Right ventricle myocardium superior (tissue), 1 donor: ENCODE data around the gene CLEC11A. TPM values are rescaled to one million over a fixed set of nuclear protein-coding genes. Genes with fewer than 3 reads are reported as not detected.
A peak's percentile ranks its signal among the peaks of the same experiment; 100 is the strongest.

Source experiments
- ATAC-seq: fragments of 200-7000 bp; cut with Tn5 transposase; one replicate; pipeline ENCODE4 v1.9.1; 2020; ENCODE audit warnings: mild to moderate bottlenecking; ENCODE audit not compliant: poor library complexity
- DNase-seq: peaks from one replicate; pipeline ENCODE4 v3.0.0-alpha.2; 2020
- intact Hi-C: fragments of 100-400 bp; cut with DNase I; formaldehyde crosslinking; loops from one replicate; pipeline ENCODE4 v1.11.2; 2022
- long read RNA-seq: library from polyadenylated mRNA; unstranded; transcript quantifications from one replicate; pipeline ENCODE4 v2.0.0, GENCODE V29; 2021
- total RNA-seq: library from RNA; stranded (reverse); fragmentation: NEBNext Ultra II Directional; extraction: Animal tissue kit (Norgen Biotek cat#: 25700); gene quantifications from one replicate; pipeline ENCODE4 v1.2.1, GENCODE V29; 2021
- donor health status: DM: no; HTN: yes; CAD: no; lungs with severe emphysema.

CLEC11A gene, protein sequence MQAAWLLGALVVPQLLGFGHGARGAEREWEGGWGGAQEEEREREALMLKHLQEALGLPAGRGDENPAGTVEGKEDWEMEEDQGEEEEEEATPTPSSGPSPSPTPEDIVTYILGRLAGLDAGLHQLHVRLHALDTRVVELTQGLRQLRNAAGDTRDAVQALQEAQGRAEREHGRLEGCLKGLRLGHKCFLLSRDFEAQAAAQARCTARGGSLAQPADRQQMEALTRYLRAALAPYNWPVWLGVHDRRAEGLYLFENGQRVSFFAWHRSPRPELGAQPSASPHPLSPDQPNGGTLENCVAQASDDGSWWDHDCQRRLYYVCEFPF
- 3.0 TPM for total RNA-seq
- long read RNA-seq, transcript CLEC11A-201 (4 exons, 1,419 nt), result major isoform, 7 of 8 reads
- long read RNA-seq, partial matches to known transcripts, result 1 of 8 reads
- long read RNA-seq, other reads (novel, unspliced or antisense), result 0 of 8 reads

DNA sequence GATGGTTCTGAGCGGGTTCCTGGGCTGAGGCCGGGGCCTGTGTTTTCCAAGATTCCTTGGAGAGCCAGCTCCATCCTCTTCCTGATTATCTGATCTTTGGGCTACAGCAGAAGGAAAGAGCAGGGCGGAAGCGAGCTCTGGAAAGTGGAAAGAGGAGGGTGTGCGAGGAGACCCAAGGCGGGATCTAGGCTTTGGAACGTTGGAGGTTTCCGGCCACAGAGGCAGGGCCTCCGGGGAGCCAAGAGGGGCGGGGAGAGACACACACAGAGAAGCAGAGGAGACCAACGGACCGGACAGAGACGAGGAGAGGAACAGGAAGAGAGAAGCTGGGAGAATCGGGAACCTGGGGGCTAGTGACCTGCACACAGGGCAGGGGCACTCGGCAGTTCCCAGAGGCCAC, at the start of gene CLEC11A:
TSS of gene CLEC11A (plus strand) at position 296 of the 400 bp plus-strand sequence. CDS start 162 bp downstream, outside the sequence.
- ATAC-seq, result peak; percentile 13
- DNase-seq, result peak; percentile 79
- intact Hi-C loops, result no loop called here

DNA sequence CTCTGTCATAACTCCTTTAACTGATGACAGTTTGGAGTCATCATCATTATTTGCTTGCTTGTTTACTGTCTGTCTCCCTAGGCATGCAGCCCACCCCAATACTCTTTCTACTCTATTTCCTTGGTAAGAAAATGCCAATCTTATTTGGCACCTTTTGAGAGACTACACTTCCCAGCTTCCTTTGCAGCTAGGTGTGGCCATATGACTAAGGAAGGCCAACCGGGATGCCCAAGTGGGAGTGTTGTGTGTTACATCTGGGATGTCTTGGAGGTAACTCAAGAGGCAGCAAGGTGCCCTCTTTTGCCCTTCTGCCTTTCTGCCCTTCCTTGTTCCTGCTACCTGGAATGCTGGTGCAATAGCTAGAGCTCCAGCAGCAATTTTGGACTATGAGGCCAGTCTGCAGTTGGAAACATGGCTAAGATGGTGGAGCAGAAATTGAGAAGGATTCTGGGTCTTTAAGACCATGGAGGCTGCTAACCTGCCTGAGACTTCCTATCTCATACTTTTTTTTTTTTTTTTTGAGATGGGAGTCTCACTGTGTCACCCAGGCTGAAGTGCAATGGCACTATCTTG, 46.5 kb upstream of the CLEC11A start:
- DNase-seq (no peak), ATAC-seq (no peak)
- intact Hi-C loops, result loop anchor here (10.0 kb wide), 1 partner anchor 108 kb away; no protein-coding TSS in a partner anchor

DNA sequence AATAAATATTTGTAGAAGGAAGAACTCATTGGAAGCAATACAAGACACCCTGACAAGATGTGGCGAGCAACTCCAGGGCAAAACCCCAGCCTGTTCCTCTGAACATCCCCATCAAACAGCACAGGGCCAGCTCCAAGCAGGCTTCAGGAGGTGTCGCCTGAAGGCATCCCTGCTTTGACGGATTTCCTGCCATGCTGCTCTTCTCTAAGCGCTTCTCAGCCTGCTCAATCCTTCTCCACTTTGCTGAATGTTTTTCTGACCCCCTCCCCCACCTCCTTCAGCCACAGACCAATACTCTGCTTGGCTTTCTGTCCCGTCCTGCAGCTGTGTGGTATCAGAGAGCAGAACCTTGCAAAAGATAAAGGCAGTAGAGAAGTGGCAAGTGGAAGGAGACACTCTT, 45.5 kb upstream of the CLEC11A start:
- intact Hi-C loops, result loop anchor here (10.0 kb wide), 1 partner anchor 107 kb away; no protein-coding TSS in a partner anchor
- ATAC-seq, result no peak
- DNase-seq, result no peak

DNA sequence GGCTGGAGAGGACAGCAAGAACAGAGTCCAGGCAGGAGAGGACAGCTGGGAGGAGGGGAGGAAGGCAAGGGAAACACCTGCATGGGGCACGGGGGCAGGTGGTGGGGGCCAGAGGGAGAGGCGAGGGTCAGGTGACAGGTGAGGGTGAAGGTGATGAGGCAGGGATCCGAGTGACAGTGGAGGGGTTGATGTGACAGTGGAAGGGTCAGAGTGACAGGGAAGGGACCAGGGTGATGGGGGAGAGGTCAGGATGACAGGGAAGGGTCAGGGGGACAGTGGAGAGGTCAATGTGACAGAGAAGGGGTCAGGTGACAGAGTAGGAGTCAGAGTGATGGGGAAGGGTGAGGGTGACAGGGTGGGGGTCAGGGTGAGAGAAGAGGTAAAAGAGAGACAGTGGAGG, 44.8 kb upstream of the CLEC11A start:
- ATAC-seq (no peak), DNase-seq (no peak)
- intact Hi-C loops, result loop anchor here (10.0 kb wide), 1 partner anchor 106 kb away; no protein-coding TSS in a partner anchor

DNA sequence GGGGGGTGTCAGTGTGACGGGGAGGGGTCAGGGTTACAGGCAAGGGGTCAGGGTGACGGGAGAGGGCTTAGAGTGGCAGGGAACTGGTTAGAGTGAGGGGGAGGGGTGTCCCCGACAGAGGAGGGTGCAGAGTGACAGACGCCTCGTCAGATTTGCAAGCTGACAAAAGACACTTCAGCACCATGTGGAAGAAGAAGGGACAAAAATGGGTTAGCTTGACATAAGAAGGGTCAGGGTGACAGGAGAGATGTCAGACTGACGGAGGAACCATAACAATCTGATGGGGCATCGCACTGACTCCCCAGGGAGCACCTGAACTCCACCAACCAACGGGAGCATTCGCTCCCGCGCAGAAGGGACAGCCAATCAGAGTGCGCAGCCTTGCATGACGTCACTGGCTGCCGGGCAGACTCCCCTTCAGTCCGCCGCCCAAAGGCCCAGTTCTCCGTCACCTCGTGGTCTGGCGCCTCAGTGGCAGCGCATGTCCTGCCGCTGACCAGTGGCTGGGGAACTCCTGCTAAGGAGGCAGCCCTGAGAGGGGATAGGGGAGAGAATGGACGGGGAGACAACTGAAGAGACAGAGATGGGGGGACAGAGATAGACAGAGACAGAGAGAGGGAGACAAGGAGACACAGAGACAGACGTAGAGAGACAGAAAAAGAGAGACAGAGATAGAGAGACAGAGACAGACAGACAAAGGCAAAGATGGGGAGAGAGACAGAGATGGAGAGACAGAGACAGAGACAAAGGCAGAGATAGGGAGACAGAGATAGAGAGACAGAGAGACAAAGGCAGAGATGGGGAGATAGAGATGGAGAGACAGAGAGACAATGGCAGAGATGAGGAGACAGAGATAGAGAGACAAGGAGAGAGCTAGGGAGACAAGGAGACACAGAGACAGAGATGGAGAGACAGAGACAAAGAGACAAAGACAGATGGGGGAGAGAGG, 43.7 kb upstream of the CLEC11A start:
- ATAC-seq, result peak; percentile 95
- intact Hi-C loops, result loop anchor here (10.0 kb wide), 1 partner anchor 105 kb away; no protein-coding TSS in a partner anchor
- peak; percentile 88 for DNase-seq

DNA sequence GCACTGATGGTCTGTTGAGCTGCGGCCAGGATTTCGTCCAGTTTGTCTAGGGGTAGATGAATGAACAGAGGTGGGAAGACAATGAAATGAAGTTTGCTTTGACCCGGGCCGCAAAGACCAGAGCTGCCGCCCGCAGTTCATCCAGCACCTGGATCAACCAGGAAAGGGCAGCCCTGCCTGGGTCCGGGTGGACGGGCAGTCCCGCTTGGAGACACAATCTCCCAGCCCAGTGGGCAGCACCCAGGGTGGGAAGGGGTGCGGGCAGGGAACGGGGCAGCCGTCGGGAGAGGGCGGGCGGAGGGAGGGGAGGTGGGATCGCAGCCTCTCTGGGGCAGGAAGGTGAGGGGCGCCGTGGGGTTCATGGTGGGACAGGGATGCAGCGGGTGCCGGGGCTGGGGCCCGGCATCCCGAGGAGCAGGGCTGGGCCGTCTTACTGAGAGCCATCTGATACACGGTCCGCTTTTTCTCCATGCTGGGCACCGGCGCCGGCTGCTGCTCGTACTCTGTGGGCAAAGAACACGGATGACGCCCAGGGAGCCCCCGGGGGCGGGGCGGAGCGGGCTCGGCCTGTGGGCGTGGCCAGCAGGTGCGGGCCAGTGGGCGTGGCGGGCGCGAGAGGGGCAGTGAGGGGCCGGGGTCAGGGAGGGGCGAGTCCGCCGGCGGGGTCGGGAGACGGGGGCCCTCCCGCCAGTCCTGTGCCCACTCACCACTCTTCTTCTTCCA, 36.7 kb upstream of the CLEC11A start:
- DNase-seq (no peak), ATAC-seq (no peak)
- intact Hi-C loops, result no loop called here

DNA sequence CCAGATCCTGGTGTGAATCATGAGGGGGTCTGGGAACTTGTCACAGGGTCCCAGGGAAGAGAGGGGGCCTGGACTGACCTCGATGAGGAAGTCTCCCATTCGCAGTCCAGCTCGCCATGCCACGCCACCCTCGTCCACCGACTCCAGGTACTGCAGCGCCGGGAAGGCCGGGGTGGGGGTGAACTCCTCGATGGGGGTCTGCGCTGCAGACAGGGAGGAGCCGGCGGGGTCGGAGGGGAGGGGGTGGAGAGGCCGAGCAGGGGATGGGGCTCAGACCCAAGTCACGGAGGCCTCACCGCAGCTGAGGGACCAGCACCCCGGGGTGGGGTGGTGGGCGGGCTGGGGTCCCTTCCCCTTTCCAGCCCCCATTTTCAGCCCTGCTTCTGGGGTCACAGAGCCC, 34.4 kb upstream of the CLEC11A start:
- DNase-seq, result no peak
- intact Hi-C loops, result no loop called here

DNA sequence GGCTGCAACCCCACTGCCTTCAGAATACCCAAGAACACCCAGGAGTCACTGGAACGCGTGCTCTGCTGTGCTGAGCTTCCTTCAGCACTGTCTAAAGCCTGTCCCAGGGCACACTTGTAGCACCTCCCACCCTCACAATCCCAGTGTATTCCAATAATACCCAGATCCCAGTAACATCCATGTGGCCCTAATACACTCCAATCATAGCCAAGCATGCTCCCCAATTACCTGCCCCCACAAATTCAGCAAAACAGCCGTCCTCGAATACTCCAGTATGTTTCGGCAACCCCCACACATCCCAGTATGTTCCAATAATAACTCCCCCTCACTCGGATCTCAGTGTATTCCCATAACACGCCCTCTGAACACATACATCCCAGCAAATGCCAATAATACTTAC, 32.7 kb upstream of the CLEC11A start:
- intact Hi-C loops, result no loop called here
- ATAC-seq (no peak), DNase-seq (no peak)

More for the DNA sequence above, 34.4 kb upstream of the CLEC11A start:
- no peak for ATAC-seq

DNA sequence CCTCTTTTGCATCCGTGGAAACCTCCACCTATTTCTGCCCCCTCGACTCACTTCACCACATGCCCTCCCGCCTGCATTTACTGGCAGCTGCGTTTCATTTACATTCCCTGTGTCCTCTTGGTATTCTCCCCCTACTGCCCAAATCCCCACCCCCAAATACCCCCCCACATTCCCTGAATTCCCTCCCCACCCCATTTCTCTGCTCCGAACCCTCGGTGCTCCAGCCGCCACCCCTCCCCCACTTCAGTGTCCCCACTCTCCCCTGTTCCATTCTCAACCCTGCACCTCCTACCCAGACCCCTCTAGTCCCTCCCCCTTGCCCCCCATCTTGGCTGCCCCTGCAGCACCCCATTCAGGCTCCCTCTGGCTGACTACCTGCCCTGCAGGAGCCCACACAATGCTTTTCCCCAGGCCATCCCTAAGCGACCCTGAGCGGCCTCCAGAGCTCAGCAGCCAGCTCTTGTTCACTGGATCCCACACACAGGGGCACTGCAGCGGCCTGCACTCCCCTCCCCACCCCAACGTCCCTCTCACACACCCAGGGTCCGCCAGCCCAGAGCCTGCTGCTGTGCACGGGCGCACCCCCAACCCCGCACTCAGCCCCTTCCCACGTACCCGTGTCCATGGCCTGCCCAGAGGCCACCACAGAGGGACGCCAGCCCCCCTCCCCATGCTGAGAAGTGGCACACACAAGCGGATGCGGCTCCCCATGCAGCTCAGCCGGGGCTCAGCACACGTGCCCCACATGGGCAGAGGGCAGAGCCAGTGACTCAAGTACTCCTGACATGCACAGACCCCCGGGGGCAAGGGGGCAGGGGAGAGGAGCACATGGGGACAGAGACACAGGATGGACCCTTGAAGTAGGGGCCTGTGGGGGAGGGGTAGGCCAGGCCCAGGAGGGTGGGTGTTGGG, 29.8 kb upstream of the CLEC11A start:
- DNase-seq (no peak), ATAC-seq (no peak)
- intact Hi-C loops, result no loop called here

DNA sequence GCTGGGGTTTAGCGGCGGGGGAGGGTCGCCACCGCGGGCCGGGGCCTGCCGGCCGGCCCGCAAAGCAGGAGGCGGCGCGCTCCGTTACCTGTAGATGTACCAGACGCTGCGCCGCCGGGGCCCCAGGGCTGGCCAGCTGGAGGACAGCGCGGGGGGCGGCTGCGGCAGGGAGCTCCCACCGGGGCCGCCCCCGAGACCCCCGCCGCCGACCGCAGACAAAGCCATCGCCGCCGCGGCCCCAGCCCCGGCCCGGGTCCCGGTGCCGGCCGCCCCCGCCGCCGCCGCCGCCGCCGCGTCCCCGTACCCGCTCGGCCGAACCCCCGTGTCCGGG, 28.4 kb upstream of the CLEC11A start:
- intact Hi-C loops, result no loop called here
- DNase-seq (no peak), ATAC-seq (no peak)

DNA sequence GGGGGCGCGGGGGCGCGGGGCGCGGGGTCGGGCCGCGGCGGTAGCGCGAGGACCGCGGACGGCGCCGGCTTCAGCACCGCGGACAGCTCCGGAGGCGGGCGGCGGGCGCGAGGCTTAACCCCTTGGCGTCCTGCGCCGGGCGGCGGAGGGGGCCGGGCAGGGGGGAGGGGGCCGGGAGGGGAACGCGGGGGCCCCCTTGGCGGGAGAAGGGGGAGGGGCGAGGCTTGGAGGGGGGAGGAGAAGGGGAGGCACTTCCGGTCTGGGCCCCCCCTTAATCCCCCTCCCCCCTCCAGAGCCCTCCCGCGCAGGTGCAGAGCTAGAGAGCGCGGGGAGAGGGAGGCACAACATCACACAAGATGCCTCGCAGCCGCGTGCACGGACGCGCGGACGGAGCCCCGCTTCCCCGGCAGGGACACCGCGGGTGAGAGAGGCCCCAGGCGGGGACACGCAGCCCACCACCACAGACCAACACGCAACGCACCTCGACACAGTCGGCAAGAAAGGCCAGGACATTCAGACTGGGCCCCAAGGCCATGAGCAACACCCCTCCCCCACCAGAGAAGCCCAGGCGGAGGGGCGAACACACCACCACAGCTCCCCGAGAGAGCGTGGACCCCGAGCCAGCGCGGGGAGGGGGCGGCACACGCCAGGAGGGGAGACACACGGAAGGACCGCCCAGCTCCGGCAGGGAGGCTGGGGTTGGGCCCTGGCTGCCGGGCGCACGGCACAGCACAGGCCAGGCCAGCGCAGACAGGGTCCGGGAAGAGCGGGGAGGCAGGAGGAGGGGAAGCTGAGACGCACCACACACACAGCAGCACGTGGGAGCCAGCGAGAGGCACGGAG, 27.7 kb upstream of the CLEC11A start:
- DNase-seq, result no peak
- intact Hi-C loops, result no loop called here
- peak; percentile 49 for ATAC-seq

DNA sequence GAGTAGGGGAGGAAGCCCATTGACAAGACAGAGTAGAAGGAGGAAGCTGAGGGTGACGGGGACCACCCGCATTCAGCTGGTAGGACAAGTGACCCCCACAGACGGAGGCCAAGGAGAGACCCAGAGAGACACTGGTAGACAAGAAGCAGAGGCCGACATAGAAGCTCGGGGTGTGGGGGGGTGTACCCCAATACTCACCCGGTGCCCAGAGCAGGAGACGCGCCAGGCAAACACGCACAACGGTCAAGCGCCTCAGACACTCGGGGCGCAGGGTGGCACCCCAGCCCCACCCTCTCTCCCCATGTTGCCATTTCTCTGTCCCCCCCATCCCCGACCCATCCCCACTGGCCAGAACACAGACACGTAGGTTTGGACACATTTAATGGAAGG, 27.1 kb upstream of the CLEC11A start:
- ATAC-seq, result no peak
- DNase-seq, result no peak
- intact Hi-C loops, result no loop called here

DNA sequence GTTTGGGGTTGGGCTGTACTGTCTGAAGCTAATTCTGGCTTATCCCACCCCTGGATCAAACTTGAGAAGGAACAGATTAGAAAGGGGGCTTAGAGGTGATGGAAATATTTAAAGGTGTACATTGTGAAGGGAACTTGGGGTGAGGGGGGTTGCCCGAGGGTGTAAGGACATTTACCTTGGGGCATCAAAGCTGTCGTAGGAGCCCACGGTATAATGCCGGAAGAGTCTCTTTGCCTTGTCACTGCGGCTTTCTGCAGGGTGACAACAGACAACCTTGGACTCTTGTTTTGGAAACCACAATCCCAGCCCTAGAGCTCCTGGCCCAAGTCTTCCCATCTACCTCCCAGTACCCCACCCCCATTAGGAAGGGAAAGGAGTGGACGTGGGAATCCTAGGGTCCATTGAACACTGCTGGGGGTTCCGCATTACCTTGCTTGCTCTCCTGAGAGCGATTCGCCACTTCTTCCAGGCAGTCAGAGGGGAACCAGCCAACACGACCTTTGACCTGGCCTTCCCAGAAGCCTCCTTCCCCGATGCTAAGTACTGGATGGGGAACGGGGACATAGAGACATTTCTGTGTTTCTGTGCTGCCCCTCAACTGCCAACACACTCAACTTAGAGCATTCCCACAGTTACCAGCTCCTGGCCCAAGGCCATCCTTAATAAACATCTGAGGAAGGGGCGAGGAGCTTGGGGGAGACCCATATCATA, 25.6 kb upstream of the CLEC11A start:
- intact Hi-C loops, result no loop called here
- DNase-seq (no peak), ATAC-seq (no peak)

DNA sequence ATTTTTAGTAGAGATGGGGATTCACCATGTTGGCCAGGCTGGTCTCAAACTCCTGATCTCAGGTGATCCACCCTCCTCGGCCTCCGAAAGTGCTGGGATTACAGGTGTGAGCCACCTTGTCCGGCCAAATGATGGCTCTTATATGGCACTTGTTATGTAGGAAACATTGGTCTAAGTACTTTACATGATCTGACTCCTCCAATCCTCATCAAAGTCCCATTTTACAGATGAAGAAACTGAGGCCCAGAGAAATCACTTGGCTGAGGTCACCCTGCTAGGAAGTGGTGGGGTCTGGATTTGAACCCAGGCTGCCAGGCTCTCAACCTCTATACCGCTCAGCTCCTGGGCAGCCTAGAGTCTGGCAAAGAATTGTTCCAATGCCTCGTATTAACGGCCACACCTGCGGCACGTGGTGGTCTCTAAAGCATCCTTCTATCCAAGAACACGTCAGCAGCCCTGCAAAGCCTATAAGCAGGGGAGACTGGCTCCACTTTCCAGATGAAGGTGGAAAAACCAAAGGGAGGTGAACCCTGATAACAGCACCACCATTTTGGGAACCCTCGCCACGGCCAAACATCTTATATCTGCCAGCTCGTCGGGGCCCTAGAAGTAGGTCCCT, 21.7 kb upstream of the CLEC11A start:
- DNase-seq (no peak), ATAC-seq (no peak)
- intact Hi-C loops, result no loop called here

DNA sequence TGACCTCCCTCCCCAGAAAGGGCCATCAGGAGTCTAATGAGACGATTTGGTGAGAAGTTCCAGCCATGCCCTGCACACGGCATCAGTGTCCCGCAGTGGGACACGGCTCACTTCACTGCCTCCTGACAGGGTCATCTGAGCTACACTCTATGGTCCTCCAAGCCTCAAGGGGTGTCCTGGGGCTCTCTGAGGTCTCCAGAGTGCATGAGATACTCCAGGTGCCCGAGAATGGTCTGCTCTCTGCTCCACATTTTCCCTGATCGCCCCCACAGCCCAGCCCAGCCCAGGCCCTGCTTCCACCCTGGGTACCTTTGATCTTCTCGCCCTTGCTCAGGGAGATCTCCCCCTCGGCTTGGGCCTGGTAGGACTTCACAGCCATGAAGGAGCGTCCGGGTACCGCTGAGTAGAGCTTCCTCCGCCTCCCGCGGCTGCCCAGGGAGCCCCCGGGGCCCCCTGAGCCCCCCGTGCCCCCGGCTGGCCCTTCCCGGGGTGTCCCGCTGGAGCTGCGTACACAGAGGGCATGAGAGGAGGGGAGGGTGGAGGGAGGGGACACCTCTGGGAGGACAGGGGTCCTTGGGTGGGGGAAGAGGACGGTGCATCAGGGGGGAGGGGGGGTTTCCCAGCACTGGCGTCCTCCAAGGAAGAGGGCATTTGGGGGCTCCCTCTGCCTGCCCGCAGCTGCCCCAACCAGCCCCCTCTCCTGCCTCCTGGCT, 20.9 kb upstream of the CLEC11A start:
- intact Hi-C loops, result no loop called here
- DNase-seq (no peak), ATAC-seq (no peak)
